BLaER1 (cell line): Measurements from ENCODE around the gene DEXI.
A peak's percentile ranks its signal among the peaks of the same experiment; 100 is the strongest.

Experiments
- H3K27ac ChIP-seq: shearing (Covaris generic); formaldehyde crosslinking; 2 replicates; pipeline ENCODE4 v1.8.1; 2022
- H3K27me3 ChIP-seq: shearing (Covaris generic); formaldehyde crosslinking; 2 replicates; pipeline ENCODE4 v1.8.1; 2022
- H3K36me3 ChIP-seq: shearing (Covaris generic); formaldehyde crosslinking; 2 replicates; pipeline ENCODE4 v1.8.1; 2022
- H3K4me1 ChIP-seq: shearing (Covaris generic); formaldehyde crosslinking; 2 replicates; pipeline ENCODE4 v1.8.1; 2022
- H3K4me2 ChIP-seq: shearing (Covaris generic); formaldehyde crosslinking; 2 replicates; pipeline ENCODE4 v1.8.1; 2022
- H3K4me3 ChIP-seq: shearing (Covaris generic); formaldehyde crosslinking; 2 replicates; pipeline ENCODE4 v1.8.1; 2022
- H3K9ac ChIP-seq: shearing (Covaris generic); formaldehyde crosslinking; 2 replicates; pipeline ENCODE4 v1.8.1; 2022
- H3K9me3 ChIP-seq: shearing (Covaris generic); formaldehyde crosslinking; 2 replicates; pipeline ENCODE4 v1.8.1; 2022
- H4K20me1 ChIP-seq: shearing (Covaris generic); formaldehyde crosslinking; 2 replicates; pipeline ENCODE4 v1.8.1; 2022
- Cebpa-rat ChIP-seq: shearing (Covaris generic); IDR thresholded peaks from 2 replicates; pipeline ENCODE4 v1.8.1; 2022

Gene DEXI

DNA sequence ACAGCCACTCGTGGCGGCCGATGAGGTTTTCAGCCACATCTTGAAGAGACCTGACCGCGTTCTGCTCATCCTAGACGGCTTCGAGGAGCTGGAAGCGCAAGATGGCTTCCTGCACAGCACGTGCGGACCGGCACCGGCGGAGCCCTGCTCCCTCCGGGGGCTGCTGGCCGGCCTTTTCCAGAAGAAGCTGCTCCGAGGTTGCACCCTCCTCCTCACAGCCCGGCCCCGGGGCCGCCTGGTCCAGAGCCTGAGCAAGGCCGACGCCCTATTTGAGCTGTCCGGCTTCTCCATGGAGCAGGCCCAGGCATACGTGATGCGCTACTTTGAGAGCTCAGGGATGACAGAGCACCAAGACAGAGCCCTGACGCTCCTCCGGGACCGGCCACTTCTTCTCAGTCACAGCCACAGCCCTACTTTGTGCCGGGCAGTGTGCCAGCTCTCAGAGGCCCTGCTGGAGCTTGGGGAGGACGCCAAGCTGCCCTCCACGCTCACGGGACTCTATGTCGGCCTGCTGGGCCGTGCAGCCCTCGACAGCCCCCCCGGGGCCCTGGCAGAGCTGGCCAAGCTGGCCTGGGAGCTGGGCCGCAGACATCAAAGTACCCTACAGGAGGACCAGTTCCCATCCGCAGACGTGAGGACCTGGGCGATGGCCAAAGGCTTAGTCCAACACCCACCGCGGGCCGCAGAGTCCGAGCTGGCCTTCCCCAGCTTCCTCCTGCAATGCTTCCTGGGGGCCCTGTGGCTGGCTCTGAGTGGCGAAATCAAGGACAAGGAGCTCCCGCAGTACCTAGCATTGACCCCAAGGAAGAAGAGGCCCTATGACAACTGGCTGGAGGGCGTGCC, 35.1 kb downstream of the DEXI start:
- no peak for TF ChIP-seq Cebpa-rat
- Histone ChIP-seq H3K4me3 (no peak overlapping the region), H3K27ac (no peak overlapping the region), H3K9me3 (peaks cover 17% of the 10 kb centered on the region), H4K20me1 (peaks cover 96% of the 10 kb centered on the region), H3K9ac (no peak overlapping the region), H3K36me3 (peaks cover 95% of the 10 kb centered on the region), H3K27me3 (no peaks in the 10 kb centered on the region), H3K4me2 (no peak overlapping the region), H3K4me1 (peaks cover 43% of the 10 kb centered on the region)

DNA sequence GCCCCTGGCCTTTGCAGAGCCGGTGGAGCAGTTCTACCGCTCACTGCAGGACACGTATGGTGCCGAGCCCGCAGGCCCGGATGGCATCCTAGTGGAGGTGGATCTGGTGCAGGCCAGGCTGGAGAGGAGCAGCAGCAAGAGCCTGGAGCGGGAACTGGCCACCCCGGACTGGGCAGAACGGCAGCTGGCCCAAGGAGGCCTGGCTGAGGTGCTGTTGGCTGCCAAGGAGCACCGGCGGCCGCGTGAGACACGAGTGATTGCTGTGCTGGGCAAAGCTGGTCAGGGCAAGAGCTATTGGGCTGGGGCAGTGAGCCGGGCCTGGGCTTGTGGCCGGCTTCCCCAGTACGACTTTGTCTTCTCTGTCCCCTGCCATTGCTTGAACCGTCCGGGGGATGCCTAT, 35.8 kb downstream of the DEXI start:
- H3K9ac ChIP-seq: no peak overlapping the region
- H3K4me2 ChIP-seq: no peak overlapping the region
- H3K27ac ChIP-seq: no peak overlapping the region
- peaks cover 36% of the 10 kb centered on the region for H3K4me1 ChIP-seq
- no peak overlapping the region for H3K4me3 ChIP-seq
- H3K9me3 ChIP-seq: peaks cover 17% of the 10 kb centered on the region
- TF ChIP-seq Cebpa-rat: no peak
- H3K27me3 ChIP-seq: no peaks in the 10 kb centered on the region
- H4K20me1 ChIP-seq: peaks cover 96% of the 10 kb centered on the region
- peaks cover 95% of the 10 kb centered on the region for H3K36me3 ChIP-seq

DNA sequence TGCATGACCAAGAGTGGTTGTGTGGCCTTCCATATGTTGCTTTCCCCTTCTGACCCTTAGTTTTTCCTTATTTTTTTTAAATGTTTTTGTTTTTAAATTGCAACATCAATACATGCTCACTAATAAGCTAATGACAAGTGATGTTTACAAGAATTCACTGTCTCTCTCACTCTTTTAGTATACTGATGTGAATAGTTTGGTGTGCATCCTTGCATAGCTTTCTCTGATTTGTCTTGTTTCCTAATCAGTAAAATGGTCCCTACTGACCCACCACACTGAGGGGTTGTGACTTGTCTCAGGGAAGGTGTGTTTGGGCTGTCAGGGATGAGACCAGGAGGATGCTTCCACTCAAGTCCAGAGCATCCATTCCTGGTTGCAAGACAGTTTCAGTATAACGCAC, 39.3 kb downstream of the DEXI start:
- no peak overlapping the region for H3K4me2 ChIP-seq
- TF ChIP-seq Cebpa-rat: no peak
- peaks cover 100% of the 10 kb centered on the region for H4K20me1 ChIP-seq
- peaks cover 13% of the 10 kb centered on the region for H3K9me3 ChIP-seq
- peaks cover 4% of the 10 kb centered on the region; the same call in 1 of the 2 replicates for H3K4me1 ChIP-seq
- no peak overlapping the region for H3K4me3 ChIP-seq
- no peak overlapping the region for H3K9ac ChIP-seq
- H3K27me3 ChIP-seq: no peaks in the 10 kb centered on the region
- H3K27ac ChIP-seq: no peak overlapping the region
- peaks cover 100% of the 10 kb centered on the region for H3K36me3 ChIP-seq

DNA sequence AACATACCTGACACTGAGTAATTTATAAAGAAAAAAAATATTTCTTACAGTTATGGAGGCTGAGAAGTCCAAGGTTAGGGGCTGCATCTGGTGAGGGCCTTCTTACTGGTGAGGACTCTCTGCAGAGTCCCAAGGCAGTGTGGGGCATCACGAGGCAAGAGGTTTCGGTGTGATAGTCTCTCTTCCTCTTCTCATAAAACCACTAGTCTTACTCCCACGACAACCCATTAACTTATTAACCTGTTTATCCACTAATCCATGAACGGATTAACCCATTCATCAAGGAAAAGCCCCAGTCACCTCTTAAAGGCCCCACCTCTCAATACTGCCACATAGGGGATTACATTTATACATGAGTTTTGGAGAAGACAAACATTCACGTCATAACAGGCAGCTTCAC, 45.1 kb downstream of the DEXI start:
- Histone ChIP-seq H3K9me3 (peaks cover under 1% of the 10 kb centered on the region; the same call in 1 of the 2 replicates), H3K36me3 (peaks cover 99% of the 10 kb centered on the region), H3K4me1 (peaks cover 50% of the 10 kb centered on the region), H3K4me3 (no peak overlapping the region), H3K27me3 (no peaks in the 10 kb centered on the region), H3K4me2 (no peak overlapping the region), H4K20me1 (peaks cover 100% of the 10 kb centered on the region), H3K27ac (no peak overlapping the region), H3K9ac (no peak overlapping the region)
- no peak for TF ChIP-seq Cebpa-rat

DNA sequence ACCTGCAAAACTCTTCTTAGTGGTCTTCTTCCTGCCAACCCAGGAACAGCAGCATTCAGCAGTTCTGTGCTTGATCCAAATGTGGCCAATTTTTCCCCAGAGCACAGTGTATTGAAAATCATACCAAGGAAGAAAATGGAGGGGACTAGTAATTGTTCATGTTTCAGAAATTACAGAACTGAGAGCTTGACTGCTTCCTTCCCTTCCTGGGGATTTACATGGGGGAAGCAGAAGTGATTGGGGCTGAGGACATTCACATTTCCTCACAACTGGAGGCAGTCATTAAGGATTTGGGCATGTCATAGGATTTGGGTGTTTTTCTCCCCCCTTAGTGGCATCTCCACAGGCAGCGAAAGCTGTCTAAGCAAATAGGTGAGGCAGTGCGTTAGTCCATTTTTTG, 45.5 kb downstream of the DEXI start:
- no peak for TF ChIP-seq Cebpa-rat
- peak overlapping the region; percentile 13; the same call in 1 of the 2 replicates for H3K4me2 ChIP-seq
- peak overlapping the region; percentile 3; the same call in 1 of the 2 replicates for H3K27ac ChIP-seq
- no peaks in the 10 kb centered on the region for H3K27me3 ChIP-seq
- H4K20me1 ChIP-seq: peaks cover 100% of the 10 kb centered on the region
- H3K9ac ChIP-seq: no peak overlapping the region
- peaks cover 54% of the 10 kb centered on the region for H3K4me1 ChIP-seq
- peaks cover 5% of the 10 kb centered on the region; the same call in 1 of the 2 replicates for H3K9me3 ChIP-seq
- H3K4me3 ChIP-seq: no peak overlapping the region
- peaks cover 95% of the 10 kb centered on the region for H3K36me3 ChIP-seq

DNA sequence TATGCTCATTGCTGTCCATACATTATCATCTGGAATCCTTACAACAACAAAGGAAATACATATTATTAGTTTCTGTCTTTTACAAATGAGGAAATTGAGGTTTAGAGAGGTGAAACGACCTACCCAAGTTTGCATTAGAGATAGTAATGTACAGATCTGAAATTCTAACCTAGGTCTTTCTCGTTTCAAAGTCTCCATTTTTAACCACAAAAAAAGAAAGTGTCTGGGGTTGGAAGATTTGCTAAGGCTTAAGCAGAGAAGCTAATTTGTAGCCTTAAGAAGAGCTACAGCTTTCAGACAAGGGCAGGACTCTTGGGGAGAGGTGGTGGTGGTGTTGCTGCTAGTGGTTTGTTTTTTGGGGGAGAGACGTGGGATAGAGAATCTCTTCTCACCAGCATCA, 46.1 kb downstream of the DEXI start:
- no peak overlapping the region for H3K9ac ChIP-seq
- H3K4me2 ChIP-seq: peak overlapping the region; percentile 13; the same call in 1 of the 2 replicates
- no peak for TF ChIP-seq Cebpa-rat
- H4K20me1 ChIP-seq: peaks cover 94% of the 10 kb centered on the region
- H3K27me3 ChIP-seq: no peaks in the 10 kb centered on the region
- H3K27ac ChIP-seq: peak overlapping the region; percentile 3; the same call in 1 of the 2 replicates
- peaks cover 5% of the 10 kb centered on the region; the same call in 1 of the 2 replicates for H3K9me3 ChIP-seq
- peaks cover 90% of the 10 kb centered on the region for H3K36me3 ChIP-seq
- H3K4me1 ChIP-seq: peaks cover 60% of the 10 kb centered on the region
- H3K4me3 ChIP-seq: no peak overlapping the region

DNA sequence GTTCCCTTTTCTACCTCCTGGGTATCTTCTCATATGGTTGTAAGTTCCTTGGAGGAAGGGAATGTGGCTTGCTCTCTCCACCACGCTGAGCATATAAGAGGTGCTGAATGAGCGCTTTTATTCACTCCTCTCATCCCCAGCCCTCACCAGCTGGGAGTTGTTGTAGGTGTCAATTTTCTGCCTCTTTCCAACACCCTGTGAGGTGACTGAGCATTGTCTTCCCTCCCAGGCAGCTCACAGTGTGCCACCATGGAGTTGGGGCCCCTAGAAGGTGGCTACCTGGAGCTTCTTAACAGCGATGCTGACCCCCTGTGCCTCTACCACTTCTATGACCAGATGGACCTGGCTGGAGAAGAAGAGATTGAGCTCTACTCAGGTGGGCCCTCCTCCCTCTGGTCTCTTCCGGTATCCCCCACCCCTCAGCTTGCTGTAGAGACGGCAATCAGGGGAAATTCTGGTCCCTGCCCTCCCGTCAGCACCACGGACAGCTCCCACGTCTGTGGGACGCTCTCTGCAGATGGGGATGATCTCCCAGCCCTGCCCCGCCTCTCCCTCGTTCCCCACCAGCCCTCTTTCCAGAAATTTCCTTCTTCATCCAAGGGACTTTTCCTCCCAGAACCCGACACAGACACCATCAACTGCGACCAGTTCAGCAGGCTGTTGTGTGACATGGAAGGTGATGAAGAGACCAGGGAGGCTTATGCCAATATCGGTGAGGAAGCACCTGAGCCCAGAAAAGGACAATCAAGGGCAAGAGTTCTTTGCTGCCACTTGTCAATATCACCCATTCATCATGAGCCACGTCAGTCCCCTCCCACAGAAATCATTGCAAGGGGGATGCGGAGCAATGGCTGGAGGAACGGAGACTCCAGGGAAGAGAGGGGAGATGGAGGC, 47.0 kb downstream of the DEXI start:
- peak overlapping the region; percentile 13; the same call in 1 of the 2 replicates for H3K4me2 ChIP-seq
- peaks cover 68% of the 10 kb centered on the region for H3K4me1 ChIP-seq
- H3K9me3 ChIP-seq: peaks cover 5% of the 10 kb centered on the region; the same call in 1 of the 2 replicates
- H3K27ac ChIP-seq: no peak overlapping the region
- peaks cover 86% of the 10 kb centered on the region for H3K36me3 ChIP-seq
- no peak for TF ChIP-seq Cebpa-rat
- H4K20me1 ChIP-seq: peaks cover 90% of the 10 kb centered on the region
- no peak overlapping the region for H3K4me3 ChIP-seq
- H3K9ac ChIP-seq: no peak overlapping the region
- no peaks in the 10 kb centered on the region for H3K27me3 ChIP-seq

DNA sequence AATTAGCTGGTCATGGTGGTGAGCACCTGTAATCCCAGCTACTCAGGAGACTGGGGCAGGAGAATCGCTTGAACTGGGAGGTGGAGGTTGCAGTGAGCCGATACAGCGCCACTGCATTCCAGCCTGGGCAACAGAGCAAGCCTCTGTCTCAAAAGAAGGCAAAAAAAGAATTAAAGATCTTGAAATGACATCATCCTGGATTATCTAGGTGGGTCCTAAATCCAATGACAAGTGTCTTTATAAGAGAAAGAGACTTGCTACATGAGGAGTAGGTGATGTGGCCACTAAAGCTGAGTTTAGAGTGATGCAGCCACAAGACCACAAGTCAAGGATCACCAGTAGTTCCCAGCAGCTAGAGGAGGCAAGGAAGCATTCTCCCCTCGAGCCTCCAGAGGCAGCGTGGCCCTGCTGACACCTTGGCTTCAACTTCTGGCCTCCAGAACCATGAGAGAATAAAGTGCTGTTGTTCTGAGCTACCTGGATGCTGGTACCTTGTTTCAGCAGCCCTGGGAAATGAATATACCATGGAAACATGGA, 49.4 kb downstream of the DEXI start:
- H3K4me2 ChIP-seq: peak overlapping the region; percentile 94
- peaks cover 5% of the 10 kb centered on the region; the same call in 1 of the 2 replicates for H3K9me3 ChIP-seq
- no peak overlapping the region for H3K9ac ChIP-seq
- H3K27ac ChIP-seq: peak overlapping the region; percentile 66
- H3K36me3 ChIP-seq: peaks cover 85% of the 10 kb centered on the region
- H3K4me3 ChIP-seq: peak overlapping the region; percentile 27
- H4K20me1 ChIP-seq: peaks cover 90% of the 10 kb centered on the region
- no peak for TF ChIP-seq Cebpa-rat
- H3K4me1 ChIP-seq: peaks cover 93% of the 10 kb centered on the region
- no peaks in the 10 kb centered on the region for H3K27me3 ChIP-seq

DNA sequence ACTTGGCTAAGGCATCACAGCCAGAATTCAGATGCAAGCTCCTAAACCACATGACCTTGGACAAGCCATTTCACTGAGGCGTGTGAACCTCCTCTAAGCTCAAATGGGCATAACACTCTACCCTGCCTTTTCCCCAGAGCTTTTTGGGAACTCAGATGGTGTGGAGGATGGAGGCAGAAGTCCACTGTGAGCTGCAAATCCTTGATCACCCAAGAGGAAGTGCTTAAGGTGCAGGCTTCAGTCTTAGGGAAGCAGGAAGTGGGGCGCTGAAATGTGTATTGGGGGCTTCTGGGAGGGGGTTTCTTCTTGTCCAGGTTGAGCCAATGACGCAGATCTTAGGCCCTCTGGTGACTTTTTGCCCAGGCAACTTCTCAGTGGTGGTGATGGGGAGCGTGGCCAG, 52.4 kb downstream of the DEXI start:
- Histone ChIP-seq H3K4me1 (peaks cover 100% of the 10 kb centered on the region), H3K36me3 (peaks cover 85% of the 10 kb centered on the region), H3K4me2 (peak overlapping the region; percentile 94)

More for the DNA sequence above, 52.4 kb downstream of the DEXI start:
- Histone ChIP-seq H3K9ac (peak overlapping the region; percentile 63), H4K20me1 (peaks cover 90% of the 10 kb centered on the region), H3K4me3 (peak overlapping the region; percentile 45; the same call in 1 of the 2 replicates), H3K27me3 (no peaks in the 10 kb centered on the region), H3K9me3 (peaks cover 5% of the 10 kb centered on the region; the same call in 1 of the 2 replicates), H3K27ac (peak overlapping the region; percentile 80)
- TF ChIP-seq Cebpa-rat: no peak
